ENCODE data around the gene NOL3.

The NOL3 gene

DNA sequence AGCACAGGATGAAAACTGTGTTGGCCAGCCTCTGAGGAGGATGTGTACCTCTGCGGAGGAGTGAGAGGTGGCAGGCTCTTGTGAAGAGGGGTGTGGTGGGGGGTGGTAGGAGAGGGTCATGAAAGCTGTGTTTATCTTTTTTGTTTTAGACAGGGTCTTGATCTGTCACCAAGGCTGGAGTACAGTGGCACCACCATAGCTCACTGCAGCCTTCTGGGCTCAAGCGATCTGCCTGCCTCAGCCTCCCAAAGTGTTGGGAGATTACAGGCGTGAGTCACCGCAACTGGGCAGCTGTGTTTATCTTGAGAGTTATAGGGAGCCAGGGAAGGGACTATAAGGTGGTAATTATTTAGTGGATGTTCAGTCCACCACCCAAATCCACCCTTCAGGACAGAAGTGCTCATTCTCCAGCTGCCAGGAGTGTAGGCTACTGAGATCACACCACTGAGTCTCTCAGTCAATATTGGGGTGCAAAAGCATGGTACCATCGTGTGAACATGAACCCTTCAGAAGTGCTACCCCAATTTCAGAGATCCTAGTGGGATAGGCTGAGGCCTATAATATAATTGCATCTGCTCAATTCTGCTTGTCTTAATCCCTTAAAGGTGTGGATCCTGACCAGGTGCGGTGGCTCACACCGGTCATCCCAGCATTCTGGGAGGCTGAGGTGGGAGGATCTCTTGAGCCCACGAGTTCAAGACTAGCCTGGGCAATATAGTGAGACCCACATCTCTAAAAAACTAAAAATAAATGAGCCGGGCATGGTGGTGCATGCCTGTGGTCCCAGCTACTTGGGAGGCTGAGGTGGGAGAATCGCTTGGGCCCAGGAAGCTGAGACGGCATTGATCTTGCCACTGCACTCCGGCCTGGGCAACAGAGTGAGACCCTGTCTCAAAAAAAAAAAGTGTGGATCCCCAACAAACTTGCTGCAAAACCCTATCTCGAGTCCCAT is 20.4 kb downstream of the NOL3 start:
- no peak for DNase-seq

DNA sequence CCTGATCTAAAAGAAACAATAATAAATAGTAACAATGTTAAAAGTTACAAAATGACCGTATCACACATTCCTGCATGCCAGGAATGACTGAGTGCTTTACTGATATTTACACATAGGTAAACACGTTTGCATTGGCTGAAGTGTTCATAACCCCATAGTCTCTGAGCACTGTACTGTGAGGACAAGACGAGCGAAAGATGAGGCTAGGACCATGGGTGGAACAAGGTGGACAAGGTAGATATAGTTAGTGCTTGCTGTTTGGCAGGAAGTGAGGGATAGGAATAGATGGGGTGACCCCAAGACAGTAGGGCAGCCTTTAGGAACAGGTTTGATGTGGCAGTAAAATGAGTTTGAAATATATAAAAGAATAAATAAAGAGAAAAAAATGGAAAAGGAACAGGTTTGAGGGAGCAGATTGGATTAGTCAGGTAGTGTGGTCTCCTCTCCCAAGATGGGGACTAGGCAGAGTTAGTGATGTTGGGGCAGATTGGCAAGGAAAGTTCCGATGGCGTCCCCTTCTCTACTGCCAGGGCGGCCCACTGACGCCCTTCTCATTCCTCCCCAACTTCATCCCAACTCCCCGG is 21.2 kb downstream of the NOL3 start:
- no peak for DNase-seq

DNA sequence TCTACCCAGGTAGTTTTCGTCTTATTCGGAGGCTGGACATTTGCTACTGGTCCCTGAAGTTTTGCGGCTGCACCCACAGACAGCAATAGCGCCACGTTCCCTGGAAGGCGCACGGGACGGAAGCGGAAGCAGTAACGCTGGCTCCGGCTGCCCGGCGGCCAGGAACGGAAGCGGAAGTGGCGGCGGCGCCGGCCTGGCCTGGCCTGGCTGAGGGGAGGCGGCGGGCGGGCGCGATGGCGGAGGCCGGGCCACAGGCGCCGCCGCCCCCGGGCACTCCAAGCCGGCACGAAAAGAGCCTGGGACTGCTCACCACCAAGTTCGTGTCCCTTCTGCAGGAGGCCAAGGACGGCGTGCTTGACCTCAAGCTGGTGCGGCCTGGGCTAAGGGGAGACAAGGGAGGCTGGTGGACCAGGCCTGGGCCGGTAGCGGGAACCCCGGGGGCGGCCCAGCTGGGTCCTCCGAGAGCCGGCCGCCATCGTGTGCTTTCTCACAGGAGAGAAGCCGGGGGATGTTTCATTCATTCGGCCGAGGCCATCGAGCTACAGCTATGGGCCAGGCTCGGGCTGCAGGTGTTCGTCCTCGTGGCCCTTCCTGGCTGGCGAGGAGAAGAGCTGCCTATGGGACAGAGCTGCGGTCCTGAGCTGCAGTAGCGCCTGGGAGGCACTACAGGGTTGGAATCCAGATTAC is 21.8 kb downstream of the NOL3 start, which contains the start of gene E2F4:
Gene E2F4 (plus strand): TSS at position 161 of the 687 bp plus-strand sequence. CDS start 73 bp downstream, at position 234.
- DNase-seq, result no peak

DNA sequence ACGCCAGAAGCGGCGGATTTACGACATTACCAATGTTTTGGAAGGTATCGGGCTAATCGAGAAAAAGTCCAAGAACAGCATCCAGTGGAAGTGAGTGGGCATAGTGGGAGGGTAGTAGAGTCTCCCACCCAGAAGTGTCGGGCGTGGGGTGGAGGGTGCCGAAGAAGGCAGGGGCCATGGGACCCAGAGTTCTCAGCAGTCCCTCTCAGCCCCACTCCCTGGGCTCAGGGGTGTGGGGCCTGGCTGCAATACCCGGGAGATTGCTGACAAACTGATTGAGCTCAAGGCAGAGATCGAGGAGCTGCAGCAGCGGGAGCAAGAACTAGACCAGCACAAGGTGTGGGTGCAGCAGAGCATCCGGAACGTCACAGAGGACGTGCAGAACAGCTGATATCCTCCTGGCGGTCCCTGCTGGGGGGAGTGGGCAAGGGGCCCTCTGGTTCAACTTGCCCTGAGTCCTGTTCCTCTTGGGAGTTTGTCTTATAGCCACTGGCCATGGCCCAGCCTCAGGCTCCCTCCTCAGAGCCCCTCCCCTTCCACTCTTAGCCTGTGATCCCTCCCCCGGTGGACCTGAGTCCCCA is 22.5 kb downstream of the NOL3 start:
- no peak for DNase-seq

DNA sequence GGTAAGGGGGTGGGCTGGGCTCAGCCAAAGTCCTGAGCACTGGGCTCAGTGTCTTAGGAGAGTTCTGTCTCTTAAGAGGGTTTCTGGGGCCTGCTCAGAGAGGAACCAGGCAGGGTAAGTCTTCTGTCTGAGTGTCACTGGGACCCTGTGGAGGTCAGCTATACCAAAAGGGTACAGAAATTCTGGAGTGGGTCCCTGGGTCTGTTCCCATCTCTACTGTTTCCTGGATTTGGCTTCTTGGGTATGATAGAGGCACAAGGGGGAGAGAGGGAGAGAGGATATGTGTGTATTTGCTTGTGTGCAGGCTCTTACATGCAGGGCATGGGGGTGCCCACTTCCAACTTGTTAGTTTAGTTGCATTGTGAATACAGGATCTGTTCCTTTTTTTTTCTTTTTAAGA is 23.2 kb downstream of the NOL3 start:
- DNase-seq, result no peak

DNA sequence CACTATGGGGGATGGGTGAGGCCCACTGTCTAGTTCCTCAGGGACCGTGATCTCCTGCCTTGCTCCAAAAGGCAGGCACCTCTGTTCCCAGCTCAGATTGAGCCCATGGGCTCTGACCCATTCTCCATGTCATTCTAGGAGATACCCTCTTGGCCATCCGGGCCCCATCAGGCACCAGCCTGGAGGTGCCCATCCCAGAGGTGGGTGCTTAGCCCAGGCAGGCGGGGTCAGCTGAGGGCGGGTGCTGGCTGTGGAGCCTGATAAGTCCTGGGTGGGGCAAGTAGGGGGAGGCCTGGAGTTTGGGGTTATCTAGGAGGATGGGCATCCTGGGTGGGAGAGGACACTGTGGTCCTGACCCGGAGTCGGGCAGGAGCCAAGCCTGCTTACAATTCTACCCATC is 23.9 kb downstream of the NOL3 start:
- no peak for DNase-seq

DNA sequence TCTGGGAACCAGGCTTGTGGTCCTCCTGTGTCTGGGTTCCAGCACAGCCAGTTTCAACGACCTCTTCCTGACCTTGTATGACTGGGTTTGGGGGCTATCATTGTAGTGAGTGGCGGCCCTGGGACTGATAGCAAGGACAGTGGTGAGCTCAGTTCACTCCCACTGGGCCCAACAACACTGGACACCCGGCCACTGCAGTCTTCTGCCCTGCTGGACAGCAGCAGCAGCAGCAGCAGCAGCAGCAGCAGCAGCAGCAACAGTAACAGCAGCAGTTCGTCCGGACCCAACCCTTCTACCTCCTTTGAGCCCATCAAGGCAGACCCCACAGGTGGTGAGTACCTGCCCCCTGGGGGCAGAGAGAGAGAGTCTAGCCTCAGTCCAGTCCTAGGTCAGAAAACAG is 25.3 kb downstream of the NOL3 start:
- no peak for DNase-seq

DNA sequence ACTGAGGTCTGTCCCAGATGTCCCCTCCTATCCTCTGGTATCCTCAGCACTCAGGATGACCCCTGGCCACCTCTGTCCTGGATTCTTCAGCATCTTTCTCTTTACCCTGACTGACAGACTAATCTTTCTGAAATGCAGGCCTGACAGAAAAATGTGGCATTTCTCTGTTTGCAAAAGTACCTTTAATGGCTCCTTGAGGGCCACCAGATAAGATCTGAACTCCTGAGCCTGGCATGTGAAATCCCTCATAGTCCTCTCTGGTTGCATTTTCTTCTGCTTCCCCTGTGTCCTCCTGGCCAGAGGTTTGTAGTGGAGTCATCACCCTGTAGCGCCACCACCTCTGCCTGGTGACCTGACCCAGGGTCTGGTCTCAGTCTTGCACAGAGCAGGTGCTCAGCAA is 26.5 kb downstream of the NOL3 start:
- DNase-seq, result no peak

DNA sequence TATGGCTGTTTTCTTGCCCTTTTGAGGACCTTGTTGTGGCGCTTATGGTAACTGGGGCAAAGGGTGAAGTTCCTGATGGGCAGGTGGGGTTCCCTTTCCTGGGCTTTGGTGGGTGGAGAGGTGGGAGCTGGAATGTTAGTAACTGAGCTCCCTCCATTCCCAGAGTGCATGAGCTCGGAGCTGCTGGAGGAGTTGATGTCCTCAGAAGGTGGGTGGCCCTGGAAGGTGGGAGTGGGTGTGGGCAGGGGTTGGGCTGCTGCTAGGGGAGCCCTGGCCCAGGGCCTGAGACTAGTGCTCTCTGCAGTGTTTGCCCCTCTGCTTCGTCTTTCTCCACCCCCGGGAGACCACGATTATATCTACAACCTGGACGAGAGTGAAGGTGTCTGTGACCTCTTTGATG is 27.4 kb downstream of the NOL3 start:
- no peak for DNase-seq

DNA sequence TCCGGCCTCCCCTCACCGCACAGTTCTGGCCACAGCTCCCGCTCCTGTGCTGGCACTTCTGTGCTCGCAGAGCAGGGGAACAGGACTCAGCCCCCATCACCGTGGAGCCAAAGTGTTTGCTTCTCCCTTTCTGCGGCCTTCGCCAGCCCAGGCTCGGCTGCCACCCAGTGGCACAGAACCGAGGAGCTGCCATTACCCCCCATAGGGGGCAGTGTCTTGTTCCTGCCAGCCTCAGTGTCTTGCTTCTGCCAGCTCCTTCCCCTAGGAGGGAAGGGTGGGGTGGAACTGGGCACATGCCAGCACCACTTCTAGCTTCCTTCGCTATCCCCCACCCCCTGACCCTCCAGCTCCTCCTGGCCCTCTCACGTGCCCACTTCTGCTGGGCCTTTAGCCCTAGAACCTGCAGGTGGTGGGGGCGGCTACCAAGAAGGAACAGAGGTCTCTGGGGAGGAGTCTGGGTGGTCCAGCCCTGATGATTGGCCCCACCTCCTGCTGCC is 27.9 kb downstream of the NOL3 start:
- no peak for DNase-seq

DNA sequence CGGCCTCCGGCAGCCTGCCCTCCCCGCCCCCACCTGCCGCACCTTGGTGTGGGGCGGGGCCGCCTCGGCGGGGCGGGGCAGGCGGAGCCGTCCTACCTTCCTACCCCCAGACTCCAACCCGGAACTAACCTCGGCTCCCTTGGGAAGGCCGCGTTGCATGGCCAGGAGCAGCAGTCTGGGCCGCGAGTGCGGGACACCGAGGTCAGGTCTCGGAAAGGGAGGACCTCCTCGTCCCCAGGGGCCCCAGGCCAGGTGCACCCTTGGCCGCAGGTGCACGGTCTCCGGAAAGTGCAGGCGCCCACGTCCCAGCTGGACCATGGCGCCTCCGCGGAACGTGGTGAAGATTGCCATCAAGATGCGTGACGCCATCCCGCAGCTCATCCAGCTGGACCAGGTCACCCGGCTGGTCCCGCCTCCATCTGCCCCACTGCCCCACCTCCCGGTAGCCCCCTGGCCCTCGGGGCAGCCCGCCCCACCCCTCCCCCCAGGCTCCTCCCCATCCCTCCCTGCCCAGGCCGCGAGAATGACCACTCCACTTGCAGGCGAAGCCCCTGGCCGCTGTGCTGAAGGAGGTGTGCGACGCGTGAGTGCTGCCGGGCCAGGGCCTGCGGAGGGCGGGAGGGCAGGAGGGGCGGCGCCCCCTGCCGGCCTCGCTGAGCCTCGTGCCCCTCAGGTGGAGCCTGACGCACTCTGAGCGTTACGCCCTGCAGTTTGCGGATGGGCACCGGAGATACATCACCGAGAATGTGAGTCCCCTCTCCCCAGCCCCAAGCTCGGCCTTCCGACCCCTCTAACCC is 28.9 kb downstream of the NOL3 start, which contains the start of gene ELMO3:
Gene ELMO3 (plus strand): TSS at position 121 of the 797 bp plus-strand sequence. CDS start 196 bp downstream, at position 317.
- DNase-seq, result no peak

DNA sequence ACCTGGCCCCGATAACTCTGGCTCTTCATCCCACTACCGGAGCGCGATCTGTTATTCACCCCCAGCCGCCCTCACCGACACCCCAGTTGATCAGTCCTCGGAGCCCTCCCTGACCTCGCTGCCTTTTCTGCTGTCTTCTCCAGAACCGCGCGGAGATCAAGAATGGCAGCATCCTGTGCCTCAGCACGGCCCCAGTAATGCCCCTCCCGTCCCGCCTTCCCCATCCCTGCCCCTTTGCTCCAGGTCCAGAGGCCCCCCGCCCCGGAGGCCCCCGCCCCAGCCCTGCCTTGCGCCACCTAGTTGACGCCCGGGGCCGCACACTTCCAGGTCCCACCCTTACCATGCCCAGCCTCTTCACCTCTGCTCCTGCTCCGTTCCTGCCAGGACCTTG is 29.5 kb downstream of the NOL3 start:
- no peak for DNase-seq

DNA sequence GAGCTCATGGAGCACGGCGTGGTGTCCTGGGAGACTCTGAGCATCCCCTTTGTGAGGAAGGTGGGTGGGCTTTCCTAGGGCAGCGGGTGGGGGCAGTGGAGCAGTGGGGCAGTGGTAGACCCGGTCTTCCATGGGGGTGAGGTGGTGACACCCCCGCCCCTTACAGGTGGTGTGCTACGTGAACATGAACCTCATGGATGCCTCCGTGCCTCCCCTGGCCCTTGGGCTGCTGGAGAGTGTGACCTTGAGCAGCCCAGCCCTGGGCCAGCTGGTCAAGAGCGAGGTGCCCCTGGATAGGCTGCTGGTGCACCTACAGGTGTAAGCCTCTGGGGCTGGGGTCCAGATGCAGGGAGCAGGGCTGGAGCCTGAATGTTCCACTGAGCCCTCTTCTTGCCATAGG is 30.2 kb downstream of the NOL3 start:
- DNase-seq, result no peak

DNA sequence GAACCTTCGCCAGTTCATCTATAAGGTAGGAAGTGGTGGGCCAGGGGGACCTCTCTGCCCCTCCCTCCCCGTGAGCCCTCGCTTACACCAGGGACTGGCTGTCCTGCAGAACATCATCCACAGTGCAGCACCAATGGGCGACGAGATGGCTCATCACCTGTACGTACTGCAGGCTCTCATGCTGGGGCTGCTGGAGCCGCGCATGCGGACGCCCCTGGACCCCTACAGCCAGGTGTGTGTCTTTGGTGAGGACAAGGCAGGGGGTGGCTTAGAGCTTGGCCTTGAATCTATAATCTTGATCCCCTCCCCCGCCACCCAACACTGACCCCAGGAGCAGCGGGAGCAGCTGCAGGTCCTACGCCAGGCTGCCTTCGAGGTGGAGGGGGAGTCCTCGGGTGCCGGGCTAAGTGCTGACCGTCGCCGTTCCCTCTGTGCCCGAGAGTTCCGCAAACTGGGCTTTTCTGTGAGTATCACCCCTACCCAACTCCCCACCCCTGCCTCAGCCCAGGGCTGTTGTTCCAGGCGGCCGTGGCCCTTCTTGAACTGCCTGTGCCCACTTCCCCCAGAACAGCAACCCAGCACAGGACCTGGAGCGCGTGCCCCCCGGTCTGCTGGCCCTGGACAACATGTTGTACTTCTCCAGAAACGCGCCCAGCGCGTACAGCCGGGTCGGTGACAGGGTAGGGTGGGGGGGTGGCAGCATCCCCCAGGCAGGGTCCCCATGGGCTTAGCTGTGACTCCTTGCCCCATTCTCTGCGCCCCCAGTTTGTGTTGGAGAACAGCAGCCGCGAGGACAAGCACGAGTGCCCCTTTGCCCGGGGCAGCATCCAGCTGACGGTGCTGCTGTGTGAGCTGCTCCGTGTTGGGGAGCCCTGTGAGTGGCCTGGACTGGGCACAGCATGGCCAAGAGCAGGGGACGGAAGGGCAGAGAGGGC is 31.3 kb downstream of the NOL3 start:
- DNase-seq, result no peak

DNA sequence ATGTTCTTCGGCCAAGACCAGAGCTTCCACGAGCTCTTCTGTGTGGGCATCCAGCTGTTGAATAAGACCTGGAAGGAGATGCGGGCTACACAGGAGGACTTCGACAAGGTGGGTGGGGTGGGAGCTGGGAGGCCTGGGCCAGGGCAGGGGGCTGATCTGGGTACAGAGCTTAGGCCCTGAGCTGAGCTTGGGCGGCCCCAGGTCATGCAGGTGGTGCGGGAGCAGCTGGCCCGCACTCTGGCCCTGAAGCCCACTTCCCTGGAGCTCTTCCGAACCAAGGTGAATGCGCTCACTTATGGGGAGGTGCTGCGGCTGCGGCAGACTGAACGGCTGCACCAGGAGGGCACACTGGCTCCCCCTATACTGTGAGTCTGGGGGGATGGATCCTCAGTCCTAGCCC is 32.1 kb downstream of the NOL3 start:
- DNase-seq, result no peak

DNA sequence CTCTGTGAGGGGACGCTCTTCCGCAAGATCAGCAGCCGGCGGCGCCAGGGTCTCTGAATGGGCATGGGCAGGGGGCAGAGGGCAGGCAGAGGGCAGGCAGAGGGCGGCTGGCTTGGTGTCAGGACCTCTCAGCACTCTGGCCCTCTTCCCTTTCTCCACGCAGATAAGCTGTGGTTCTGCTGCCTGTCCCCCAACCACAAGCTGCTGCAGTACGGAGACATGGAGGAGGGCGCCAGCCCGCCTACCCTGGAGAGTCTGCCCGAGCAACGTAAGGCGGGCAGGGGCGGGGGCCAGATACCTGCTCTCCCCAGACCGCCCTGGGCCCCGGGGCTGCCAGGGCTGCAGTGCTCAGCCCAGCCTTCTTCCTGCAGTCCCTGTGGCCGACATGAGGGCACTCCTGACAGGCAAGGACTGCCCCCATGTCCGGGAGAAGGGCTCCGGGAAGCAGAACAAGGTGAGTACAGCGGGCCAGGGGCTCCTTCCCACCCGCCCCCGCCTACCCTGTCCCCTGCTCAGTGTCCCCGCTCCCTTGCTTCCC is 32.7 kb downstream of the NOL3 start:
- no peak for DNase-seq

DNA sequence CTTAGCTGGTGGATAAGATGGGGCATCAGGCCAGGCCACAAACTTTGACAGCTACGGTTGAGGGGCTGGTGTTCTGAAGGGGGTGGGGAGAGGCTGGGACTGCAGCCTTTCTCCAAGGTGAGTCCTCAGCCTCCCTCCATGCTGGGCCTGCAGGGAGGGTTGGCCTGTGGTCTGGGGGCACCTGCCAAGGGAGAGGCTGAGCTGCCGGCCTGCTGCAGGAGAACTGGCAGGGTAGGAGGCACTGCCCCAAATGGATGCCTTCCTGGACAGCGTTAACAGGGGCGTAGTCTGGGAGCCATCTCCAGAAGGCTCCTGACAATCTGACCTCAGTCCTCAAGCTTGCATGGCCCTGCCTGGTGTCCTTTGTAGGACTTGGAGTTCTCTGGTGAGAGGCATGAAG is 33.7 kb downstream of the NOL3 start:
- DNase-seq, result no peak

DNA sequence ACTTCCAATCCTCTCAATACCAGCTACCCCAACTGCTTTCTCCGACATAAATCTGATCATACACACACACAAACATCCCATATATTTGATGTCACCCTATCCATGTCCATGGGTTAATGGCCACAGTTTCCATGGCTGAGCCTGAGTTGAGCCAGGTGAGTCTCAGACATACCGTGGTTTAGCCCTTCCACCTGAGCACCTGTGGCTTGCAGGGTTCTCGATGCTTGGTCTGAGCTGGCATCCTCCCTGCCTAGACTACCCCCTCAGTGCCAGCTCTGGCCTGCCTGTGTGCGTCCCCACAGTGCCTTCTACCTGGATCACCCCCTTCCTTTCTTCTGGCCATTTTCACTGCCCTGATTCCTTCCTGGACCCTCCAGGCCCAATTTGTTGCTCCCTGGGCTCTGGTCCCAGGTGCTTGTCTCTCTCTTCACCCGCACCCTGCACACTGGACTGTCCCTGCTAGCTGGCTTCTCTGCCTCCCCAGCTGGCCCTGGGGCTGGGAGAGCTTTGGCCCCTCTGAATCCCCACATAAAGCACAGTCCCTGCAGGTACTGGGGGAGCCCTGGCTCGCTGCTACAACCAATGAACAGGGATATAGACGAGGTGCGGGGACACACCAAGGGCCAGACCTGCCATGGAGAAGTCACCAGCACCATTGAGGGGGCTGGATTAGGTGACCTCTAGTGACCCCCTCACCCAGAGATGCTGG is 35.9 kb downstream of the NOL3 start:
- no peak for DNase-seq

DNA sequence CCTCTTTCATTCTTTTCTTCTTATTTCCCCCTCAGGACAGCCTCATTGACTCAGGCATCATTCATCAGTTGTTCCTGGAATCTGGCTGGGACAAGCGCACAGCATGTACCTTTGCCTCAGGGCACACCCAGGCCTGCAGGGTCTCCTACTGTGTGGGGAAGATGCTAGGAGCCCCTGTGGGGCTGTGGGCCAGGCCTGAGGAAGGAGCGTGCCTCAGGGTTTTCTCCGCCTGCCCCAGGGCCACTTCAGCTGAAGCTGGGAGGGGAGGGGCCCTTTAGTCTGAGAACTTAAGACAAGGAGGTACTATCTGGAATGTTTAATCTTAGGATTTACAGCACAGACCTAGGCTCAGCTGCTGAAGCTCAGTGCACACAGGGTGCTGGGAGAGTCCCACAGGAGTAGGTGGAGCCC is 36.5 kb downstream of the NOL3 start:
- DNase-seq, result no peak

Data from NCI-H2081 treated with DMSO at 0.1 percent for 48 hours (cell line).